Osteocyte (in vitro differentiated cells): ENCODE measurements around the gene DOHH. TPM values are rescaled to one million over a fixed set of nuclear protein-coding genes. Genes with fewer than 3 reads are reported as not detected.

Experiments used
- DNase-seq: peaks from one replicate; pipeline ENCODE4 v3.0.0; 2021; ENCODE audit warnings: mixed read lengths; ENCODE audit not compliant: unreplicated experiment; ENCODE audit errors: extremely low spot score
- H3K27ac Mint-ChIP-seq: one replicate; pipeline ENCODE4 v1.8.0; 2021; ENCODE audit warnings: mild to moderate bottlenecking, mixed read lengths; ENCODE audit not compliant: unreplicated experiment
- H3K27me3 Mint-ChIP-seq: one replicate; pipeline ENCODE4 v1.8.0; 2021; ENCODE audit warnings: mixed read lengths; ENCODE audit not compliant: unreplicated experiment
- H3K36me3 Mint-ChIP-seq: one replicate; pipeline ENCODE4 v1.8.0; 2021; ENCODE audit warnings: mixed read lengths; ENCODE audit not compliant: unreplicated experiment
- H3K4me1 Mint-ChIP-seq: one replicate; pipeline ENCODE4 v1.8.0; 2021; ENCODE audit warnings: mixed read lengths; ENCODE audit not compliant: unreplicated experiment
- H3K4me3 Mint-ChIP-seq: one replicate; pipeline ENCODE4 v1.8.0; 2021; ENCODE audit warnings: mild to moderate bottlenecking, moderate library complexity, mixed read lengths; ENCODE audit not compliant: unreplicated experiment
- H3K9me3 Mint-ChIP-seq: one replicate; pipeline ENCODE4 v1.8.0; 2021; ENCODE audit warnings: mixed read lengths; ENCODE audit not compliant: unreplicated experiment
- total RNA-seq: library from RNA; stranded (reverse); gene quantifications from 2 replicates; pipeline ENCODE4 v1.2.1, GENCODE V29; 2021
- TF ChIP-seq, protein P1 (sequence below): fragments of 200-600 bp; sonication (generic); IDR thresholded peaks from 2 replicates; pipeline ENCODE4 v1.5.0; 2021; ENCODE audit warnings: antibody characterized with exemption, mild to moderate bottlenecking, moderate library complexity

Gene DOHH
- total RNA-seq, 1 donor from 2014 or later: 10.8 TPM

DNA sequence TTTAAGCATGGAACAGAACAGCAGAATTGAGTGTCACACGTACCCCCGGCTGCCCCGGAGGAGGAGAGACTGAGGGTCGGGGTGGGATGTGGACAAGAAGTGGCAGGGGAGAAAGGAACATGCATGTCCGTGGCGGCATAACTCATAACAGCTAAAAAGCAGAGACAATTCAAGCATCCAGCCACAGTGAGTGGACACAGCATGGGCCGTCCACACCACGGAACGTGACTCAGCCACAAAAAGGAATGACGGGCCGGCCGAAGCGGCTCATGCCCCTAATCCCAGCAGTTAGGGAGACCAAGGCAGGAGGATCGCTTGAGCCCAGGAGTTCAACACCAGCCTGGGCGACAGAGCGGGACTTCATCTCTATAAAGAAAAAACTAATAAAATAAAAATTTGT, 7.6 kb downstream of the DOHH start:
- Mint-ChIP-seq H3K4me1 (no peaks in the 10 kb centered on the region), H3K9me3 (no peaks in the 10 kb centered on the region), H3K36me3 (peaks cover 12% of the 10 kb centered on the region), H3K27ac (no peak overlapping the region), H3K4me3 (no peak overlapping the region), H3K27me3 (no peaks in the 10 kb centered on the region)
- TF ChIP-seq, protein P1, sequence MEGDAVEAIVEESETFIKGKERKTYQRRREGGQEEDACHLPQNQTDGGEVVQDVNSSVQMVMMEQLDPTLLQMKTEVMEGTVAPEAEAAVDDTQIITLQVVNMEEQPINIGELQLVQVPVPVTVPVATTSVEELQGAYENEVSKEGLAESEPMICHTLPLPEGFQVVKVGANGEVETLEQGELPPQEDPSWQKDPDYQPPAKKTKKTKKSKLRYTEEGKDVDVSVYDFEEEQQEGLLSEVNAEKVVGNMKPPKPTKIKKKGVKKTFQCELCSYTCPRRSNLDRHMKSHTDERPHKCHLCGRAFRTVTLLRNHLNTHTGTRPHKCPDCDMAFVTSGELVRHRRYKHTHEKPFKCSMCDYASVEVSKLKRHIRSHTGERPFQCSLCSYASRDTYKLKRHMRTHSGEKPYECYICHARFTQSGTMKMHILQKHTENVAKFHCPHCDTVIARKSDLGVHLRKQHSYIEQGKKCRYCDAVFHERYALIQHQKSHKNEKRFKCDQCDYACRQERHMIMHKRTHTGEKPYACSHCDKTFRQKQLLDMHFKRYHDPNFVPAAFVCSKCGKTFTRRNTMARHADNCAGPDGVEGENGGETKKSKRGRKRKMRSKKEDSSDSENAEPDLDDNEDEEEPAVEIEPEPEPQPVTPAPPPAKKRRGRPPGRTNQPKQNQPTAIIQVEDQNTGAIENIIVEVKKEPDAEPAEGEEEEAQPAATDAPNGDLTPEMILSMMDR: no peak
- no peak for DNase-seq

DNA sequence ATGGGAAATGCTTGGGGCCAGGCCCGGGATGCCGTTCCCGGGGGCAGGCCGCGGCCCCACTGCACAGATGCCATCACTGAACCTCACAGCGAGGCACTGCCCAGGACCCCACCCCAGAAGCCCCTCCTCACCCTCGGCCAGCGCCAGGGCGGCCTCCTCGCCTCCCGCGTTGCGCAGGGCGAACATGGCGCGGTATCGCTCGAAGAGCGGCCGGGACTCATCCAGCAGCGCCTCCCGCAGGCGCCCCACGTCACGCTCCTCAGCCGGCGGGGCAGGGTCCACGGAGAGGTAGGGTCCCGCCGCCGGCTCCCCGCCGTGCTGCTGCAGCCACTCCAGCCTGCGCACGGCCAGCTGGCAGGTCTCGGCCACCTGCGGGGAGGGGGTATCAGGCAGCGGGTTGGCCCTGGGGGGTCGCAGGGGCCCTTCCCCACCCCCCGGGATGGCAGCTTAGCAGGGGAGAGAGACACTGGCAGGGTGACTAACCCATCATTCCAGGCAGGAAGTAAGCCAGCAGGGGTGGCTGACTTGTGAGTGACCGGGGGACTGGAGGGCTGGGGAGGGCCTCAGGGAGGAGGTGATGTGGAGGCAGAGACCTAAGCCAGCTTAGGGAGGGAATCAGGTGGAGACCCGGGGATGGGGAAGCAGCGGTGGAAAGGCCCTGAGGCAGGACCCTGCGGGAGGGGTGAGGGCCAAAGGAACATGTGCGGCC, 8.2 kb downstream of the DOHH start:
- peaks cover 11% of the 10 kb centered on the region for H3K36me3 Mint-ChIP-seq
- TF ChIP-seq, protein P1: no peak
- H3K27ac Mint-ChIP-seq: no peak overlapping the region
- no peaks in the 10 kb centered on the region for H3K9me3 Mint-ChIP-seq
- no peak for DNase-seq
- no peak overlapping the region for H3K4me3 Mint-ChIP-seq
- H3K27me3 Mint-ChIP-seq: no peaks in the 10 kb centered on the region
- H3K4me1 Mint-ChIP-seq: no peaks in the 10 kb centered on the region

DNA sequence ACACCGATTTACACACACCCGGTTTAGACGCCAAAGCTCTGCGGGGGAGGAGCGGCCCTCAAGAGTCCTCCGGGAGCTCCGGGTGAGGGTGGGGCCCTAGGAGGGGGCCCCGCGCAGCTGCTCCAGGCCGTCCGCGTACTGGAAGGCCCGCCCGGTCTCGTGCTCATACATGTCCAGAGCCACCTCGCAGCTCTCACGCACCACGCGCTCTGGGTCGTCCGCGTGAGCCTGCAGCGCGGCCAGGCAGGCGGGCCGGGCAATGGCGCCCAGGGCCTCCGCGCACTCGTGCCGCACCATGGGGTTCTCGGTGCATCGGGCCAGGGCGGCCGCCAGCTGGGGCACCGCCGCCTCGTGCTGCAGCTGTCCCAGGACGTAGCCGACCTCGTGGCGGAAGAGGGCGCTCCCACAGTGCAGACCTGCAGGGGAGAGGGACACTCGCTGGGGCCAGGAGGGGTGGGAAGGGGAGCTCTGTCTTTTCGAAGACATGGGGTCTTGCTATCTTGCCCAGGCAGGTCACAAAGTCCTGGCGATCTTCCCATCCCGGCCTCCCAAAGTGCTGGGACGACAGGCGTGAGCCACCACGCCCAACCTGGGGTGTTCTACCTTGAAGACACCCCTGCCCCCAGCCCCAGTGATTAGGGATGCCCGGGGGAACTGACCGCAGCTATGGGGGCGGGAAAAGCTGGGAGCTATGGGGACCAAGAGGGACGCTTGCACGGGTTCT, 8.9 kb downstream of the DOHH start:
- Mint-ChIP-seq H3K4me1 (no peaks in the 10 kb centered on the region), H3K36me3 (peaks cover 8% of the 10 kb centered on the region), H3K9me3 (no peaks in the 10 kb centered on the region), H3K27ac (no peak overlapping the region), H3K27me3 (no peaks in the 10 kb centered on the region), H3K4me3 (no peak overlapping the region)
- TF ChIP-seq, protein P1: no peak
- no peak for DNase-seq

DNA sequence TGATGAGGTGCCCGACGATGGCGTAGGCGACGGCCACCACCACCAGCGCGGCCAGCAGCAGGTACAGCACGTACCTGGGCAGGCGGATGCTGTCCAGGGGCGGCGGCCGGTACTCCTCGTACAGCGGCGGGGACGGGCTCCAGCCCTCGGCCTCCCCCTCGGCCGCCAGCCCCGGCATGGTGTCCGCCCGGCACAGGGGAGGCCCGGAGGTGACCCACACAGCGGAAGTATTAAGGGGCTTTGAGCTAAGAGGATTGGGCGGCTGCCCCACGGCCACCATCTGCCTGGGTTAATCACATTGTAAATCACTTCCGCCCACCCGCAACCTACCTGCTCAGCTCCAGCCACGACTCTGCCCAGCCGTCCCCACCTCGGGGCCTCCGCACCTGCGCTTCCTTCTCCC, 17.2 kb downstream of the DOHH start, which contains the start of gene SMIM44:
Gene SMIM44 (minus strand): TSS at position 216 of the 403 bp plus-strand sequence. CDS start 38 bp downstream, at position 178.
- Mint-ChIP-seq H3K9me3 (no peaks in the 10 kb centered on the region), H3K36me3 (no peaks in the 10 kb centered on the region), H3K4me3 (no peak within 1 kb of the TSS), H3K27ac (no peak within 1 kb of the TSS), H3K4me1 (no peaks in the 10 kb centered on the region), H3K27me3 (peaks cover 7% of the 10 kb centered on the region)
- TF ChIP-seq, protein P1: no peak
- DNase-seq: no peak

DNA sequence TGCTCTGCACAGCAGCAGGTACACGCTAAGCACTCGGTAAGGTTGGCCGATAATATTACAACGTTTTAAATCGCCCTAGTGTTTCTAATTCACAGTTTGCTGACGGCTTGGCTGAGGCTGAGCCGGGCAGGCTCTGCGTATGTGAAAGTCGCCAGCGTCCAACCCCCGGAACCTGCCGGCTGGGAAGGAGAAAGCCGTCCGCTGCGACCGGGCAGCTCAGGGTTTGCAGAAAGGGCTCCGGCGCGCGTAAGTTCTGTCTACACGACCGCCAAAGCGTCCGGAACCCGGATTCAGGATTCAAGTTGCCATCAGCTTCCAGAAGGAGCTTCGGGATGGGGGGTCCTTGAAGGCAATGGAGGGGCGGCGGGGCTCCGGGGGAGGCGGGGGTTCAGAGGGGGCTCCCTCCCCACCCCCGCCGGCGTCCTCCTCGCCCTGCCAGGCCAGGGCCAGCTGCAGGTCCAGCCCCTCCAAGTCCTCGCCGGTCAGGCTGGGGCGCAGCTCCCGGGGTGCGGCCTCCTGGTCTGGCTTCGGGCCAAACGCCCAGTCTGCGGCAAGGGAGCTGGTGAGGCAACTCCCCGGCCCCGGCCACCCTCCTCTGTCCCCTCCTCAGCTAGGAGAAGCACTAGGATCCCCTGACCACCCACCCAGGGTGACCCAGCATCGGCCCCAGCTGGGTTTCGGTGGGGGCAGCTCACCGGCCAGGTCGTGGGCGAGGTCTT, 17.8 kb downstream of the DOHH start:
- H3K9me3 Mint-ChIP-seq: no peaks in the 10 kb centered on the region
- no peak overlapping the region for H3K4me3 Mint-ChIP-seq
- DNase-seq: no peak
- H3K27ac Mint-ChIP-seq: no peak overlapping the region
- no peaks in the 10 kb centered on the region for H3K36me3 Mint-ChIP-seq
- H3K27me3 Mint-ChIP-seq: peaks cover 9% of the 10 kb centered on the region
- TF ChIP-seq, protein P1: no peak
- H3K4me1 Mint-ChIP-seq: no peaks in the 10 kb centered on the region
